Measurements from ENCODE around the gene ZMYM2.

The ZMYM2 gene

DNA sequence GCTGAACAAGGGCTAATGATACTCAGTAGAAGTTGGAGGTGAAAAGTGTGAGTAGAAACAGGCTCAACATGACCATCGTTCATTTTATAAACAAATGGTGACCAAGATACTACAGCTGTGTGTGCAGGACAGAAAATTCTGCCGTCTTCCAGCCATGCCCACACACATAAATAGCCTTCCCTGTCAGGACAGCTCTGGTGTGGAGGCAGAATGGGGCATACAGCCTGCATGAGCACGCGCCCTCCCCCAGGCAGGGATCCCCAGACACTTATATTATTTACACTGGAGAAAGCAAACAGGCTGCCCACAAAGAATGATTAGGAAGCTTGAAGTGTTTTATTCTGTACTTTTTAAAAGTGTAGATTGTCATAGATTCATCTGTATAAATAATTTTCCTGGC is 182.0 kb downstream of the ZMYM2 start:
- DNase-seq: no peak

Data from right forelimb (tissue), 1 donor.